ENCODE results near the gene LIPC.

- TF ChIP-seq PRDM2 (tag by site-specific recombination; IDR thresholded peaks at IDR 0.05; ENCODE audit: borderline replicate concordance) (no peak), OVOL3 (tag by site-specific recombination; IDR thresholded peaks at IDR 0.05) (no peak), ZNF18 (tag by site-specific recombination; IDR thresholded peaks at IDR 0.05) (no peak)
- TF ChIP-seq, protein P1, sequence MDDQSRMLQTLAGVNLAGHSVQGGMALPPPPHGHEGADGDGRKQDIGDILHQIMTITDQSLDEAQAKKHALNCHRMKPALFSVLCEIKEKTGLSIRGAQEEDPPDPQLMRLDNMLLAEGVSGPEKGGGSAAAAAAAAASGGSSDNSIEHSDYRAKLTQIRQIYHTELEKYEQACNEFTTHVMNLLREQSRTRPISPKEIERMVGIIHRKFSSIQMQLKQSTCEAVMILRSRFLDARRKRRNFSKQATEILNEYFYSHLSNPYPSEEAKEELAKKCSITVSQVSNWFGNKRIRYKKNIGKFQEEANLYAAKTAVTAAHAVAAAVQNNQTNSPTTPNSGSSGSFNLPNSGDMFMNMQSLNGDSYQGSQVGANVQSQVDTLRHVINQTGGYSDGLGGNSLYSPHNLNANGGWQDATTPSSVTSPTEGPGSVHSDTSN (CRISPR knock-in tag; IDR thresholded peaks at IDR 0.05): no peak
Observed at GRCh38 chr15:58436552-58436951, 4.8 kb downstream of the LIPC start.

Data from HEK293 (cell line).